NCI-H748 (cell line): ENCODE results near the gene TSSK3.
"Not testable (repeated sequence)": the region's sequence is repeated elsewhere in the genome, so short reads cannot be mapped to it uniquely, and the experiment has no call there.

Source experiments
- DNase-seq: peaks from one replicate; lab custom pipeline; 2025; ENCODE audit not compliant: unreplicated experiment; lab: John Stamatoyannopoulos, UW

The TSSK3 gene

DNA sequence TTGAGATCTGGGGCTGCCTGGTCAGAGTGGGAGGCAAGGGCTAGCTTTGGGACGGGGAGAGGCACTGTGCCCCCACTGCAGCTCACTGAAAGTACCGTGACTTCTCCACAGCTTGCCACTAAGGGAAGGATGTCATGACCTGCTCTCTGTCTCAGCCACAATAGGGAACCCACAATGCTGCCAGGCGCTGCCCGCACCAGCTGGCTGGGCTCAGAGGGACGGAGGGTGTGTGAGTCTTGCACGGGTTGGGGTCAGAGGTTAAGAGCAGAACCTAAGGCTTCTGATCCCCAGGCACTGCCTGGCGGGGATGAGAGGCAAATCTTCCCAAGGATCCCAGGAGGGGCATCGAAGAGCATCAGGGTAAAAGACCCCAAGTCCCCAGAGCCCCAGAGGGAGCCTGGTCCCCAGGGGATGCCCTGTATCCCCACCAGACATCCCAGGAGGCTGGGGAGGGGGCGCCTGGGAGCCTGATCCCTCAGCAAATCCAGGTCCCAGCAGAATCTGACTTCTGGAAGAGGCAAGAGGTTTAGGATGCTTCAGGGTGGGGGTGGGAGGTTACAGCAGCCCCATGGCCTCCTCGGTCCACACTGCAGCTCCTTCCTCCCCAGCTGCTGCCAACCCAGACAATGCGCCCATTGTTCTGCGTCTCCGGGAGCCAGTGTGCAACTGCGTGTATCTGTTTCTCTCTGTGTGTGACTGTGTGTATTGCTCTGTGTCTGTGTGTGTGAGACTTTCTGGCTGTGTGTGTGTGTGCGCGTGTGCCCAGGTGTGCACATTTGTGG is 24.3 kb upstream of the TSSK3 start:
- peak; percentile 38 for DNase-seq

- DNase-seq, result no peak
Observed at GRCh38 chr1:32338637-32339145, 23.6 kb upstream of the TSSK3 start.

GRCh38 chr1:32339363-32339978 is 22.9 kb upstream of the TSSK3 start:
- no peak for DNase-seq

GRCh38 chr1:32341186-32341757 is 21.1 kb upstream of the TSSK3 start:
- DNase-seq, result no peak

DNA sequence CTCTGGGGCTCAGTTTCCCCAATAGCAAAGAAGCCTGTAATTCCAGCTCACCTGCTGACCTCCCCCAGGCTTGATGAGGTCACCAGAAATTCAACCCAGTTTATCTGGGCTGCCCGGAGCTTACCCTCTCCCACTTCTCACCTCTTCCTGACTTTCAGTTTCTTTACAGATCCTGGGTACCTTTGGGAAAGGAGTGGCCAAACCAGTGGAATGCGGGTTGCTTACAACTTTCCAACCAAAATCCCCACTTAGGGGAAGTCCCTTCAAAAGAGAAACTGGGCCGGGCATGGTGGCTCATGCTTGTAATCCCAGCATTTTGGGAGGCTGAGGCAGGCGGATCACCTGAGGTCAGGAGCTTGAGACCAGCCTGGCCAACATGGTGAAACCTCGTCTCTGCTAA is 20.4 kb upstream of the TSSK3 start:
- DNase-seq, result no peak

- DNase-seq, result no peak
Observed at GRCh38 chr1:32342704-32343103, 19.6 kb upstream of the TSSK3 start.

DNA sequence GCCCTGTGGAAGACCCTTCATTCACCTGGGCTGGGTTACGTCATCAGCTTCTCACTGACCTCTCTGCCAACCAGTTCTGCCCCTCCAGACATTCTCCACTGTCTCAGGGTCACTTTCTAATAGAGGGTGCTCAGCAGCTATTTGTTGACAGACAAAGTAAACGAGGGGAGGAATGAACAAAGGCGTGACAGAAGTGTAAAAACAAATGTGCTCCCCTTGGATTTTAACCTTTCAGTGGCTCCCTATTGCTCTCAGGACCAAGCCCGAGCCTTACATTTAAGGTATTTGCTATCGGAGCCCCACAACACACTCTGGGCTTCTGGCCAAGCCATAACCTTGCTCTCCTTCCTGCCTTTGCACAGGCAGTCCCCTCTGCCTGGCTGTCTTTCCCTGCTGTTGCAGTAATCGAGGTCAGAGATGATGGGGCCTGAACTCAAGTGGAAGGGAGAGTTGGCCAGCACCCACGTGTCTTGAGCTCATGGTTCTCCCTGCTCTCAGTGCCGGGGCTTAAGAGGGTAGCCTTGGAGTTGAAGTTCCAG is 17.0 kb upstream of the TSSK3 start:
- no peak for DNase-seq

DNA sequence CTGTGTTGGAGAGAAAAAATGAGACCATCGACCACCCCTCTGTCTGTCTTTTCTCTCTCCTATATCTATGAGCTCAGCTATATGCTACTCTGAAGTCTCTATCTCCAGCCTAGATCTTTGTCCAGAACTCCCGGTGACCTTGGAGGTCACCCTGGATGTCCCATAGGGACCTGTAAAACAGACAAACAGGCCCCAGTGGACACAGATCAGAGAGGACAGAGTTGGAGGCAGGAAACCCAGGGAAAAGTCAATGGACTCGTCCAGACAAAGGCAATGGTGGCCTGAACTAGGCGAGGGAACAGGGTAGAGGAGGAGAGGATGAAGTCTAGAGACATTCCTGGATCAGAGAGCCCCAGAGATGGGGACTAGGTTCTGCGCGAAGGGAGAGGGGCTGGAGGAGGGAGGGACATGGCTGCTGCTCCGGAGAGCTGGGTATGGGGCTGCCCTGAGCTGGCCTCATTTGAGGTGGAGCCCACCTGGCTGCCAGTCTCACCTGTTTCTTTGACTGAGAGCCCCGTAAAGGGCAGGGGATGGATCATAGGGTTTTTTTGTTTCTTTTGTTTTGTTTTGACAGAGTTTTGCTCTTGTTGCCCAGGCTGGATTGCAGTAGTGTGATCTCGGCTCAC is 15.7 kb upstream of the TSSK3 start:
- DNase-seq, result no peak

- no peak for DNase-seq
Observed at GRCh38 chr1:32349211-32349708, 13.1 kb upstream of the TSSK3 start.

GRCh38 chr1:32350785-32351398 is 11.4 kb upstream of the TSSK3 start:
- DNase-seq, result peak; percentile 76

- DNase-seq, result peak; percentile 93
Observed at GRCh38 chr1:32351399-32352238, 10.7 kb upstream of the TSSK3 start.

- no peak for DNase-seq
Observed at GRCh38 chr1:32352239-32352745, 10.0 kb upstream of the TSSK3 start.

DNA sequence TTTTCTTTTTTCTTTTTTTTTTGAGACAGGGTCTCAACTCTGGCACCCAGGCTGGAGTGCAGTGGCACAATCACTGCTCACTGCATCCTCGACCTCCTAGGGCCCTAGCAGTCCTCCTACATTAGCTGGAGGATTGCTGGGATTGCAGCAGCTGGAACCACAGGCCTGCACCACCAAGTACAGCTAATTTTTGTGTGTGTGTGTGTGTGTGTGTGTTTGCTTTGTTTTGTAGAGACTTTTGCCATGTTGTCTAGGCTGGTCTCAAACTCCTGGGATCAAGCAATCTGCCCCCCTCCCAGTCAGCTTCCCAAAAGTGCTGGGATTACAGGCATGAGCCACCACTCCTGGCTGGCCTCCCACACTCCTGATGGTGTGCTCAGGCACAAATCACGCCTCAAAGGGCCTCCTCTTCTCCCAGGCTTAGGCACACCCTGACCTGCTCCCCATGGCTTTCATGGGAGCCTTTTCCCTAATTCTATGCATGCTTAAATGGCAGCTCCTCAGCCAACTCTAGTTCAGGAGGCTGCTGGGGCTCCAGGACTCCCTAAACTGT is 9.4 kb upstream of the TSSK3 start:
- DNase-seq, result no peak

DNA sequence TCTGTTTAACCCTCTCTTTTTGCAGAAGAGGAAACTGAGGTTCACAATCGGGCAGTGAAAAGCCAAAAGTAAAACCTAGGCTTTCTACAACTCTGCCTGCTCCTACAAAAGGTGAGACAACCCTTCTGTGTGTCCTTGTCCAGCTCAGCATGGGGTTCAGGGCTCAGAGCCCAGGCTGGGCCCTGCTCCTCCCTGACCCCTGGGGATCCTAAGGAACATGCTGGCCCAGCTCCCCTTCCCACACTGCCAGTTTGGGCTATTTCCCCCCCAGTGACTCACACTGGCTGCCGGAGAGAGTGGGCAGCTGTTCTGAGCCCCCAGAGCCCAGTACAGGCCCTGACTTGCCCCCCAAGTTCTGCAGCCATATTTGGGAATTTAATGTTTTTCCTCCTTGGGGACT is 8.9 kb upstream of the TSSK3 start:
- DNase-seq, result no peak

DNA sequence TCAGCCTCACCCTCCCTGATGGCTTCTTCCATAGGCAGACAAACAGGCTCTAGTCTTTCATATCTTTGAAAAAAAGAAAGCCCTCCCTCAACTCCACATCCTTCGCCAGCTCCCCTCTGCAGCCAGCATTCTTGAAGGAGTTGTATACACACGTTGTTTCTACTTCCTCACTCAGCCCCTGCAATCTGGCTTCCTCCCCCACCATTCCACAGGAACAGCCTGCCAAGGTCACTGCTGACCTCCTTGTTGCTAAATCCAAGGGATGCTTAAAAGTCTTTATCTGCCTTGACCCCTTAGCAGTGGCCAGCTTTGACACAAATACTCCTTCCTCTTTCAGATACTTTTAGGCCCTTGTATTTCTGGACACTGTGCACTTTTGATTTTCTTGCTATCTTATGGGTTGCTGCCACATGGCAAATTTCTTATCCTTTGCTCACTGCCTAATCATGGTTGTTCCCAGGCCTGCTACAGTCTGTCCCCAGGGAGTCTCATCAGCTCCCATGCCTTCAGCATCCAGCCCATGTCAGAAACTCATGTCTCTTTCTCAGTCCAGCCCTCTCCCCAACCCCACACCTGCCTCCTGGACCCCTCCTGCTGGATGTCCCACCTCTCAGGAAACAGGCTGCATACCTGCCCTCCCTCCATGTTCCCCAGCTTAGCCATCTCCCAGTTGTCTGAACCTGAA is 8.3 kb upstream of the TSSK3 start:
- no peak for DNase-seq

- DNase-seq, result not testable (repeated sequence)
Observed at GRCh38 chr1:32355778-32356177, 6.6 kb upstream of the TSSK3 start.

GRCh38 chr1:32356478-32356877 is 5.9 kb upstream of the TSSK3 start:
- no peak for DNase-seq

- DNase-seq, result no peak
Observed at GRCh38 chr1:32357614-32358013, 4.7 kb upstream of the TSSK3 start.

GRCh38 chr1:32358435-32358834 is 3.9 kb upstream of the TSSK3 start:
- DNase-seq, result no peak
